GM12878 (cell line): ENCODE measurements around the gene PRDM16. TPM values are rescaled to one million over a fixed set of nuclear protein-coding genes. Genes with fewer than 3 reads are reported as not detected.

ENCODE experiments used
- ATAC-seq: fragments of 200-7000 bp; cut with Tn5 transposase; 3 replicates; pipeline ENCODE4 v1.9.1; 2020; ENCODE audit warnings: mild to moderate bottlenecking, moderate library complexity
- BruUV-seq: library from RNA; stranded (reverse); fragments of 400-500 nt; replicated peaks from 2 replicates; lab custom pipeline; 2021; lab: Mats Ljungman, UMichigan
- CTCF ChIA-PET: fragments of 300-600 bp; sonication (Branson Sonifier 250); formaldehyde crosslinking; extraction: SDS; loops from one replicate; lab custom pipeline; 2021; ENCODE audit warnings: inconsistent platforms; lab: Yijun Ruan, JAX
- POLR2A ChIA-PET: fragments of 350-600 bp; formaldehyde crosslinking; extraction: SDS; loops from one replicate; lab custom pipeline; 2021; ENCODE audit warnings: inconsistent platforms; lab: Charles Lee
- RAD21 ChIA-PET: fragments of 300-600 bp; sonication (Branson Sonifier 250); formaldehyde crosslinking; loops from one replicate; lab custom pipeline; 2023; ENCODE audit warnings: antibody characterized with exemption; ENCODE audit not compliant: unreplicated experiment; lab: Charles Lee
- SMC1A ChIA-PET: fragments of 300-600 bp; sonication (Branson Sonifier 250); formaldehyde crosslinking; loops from one replicate; lab custom pipeline; 2023; ENCODE audit not compliant: unreplicated experiment, uncharacterized antibody; lab: Charles Lee
- DNase-seq: peaks from one replicate; pipeline ENCODE4 v3.0.0-alpha.2; 2011; ENCODE audit warnings: low read depth, low spot score
- FAIRE-seq: peaks from 3 replicates; lab custom pipeline; 2011; peaks lifted over from hg19 to GRCh38; lab: Jason Lieb, UNC
- H2AFZ ChIP-seq: 2 replicates; pipeline ENCODE4 v1.6.0; 2011; ENCODE audit warnings: low read depth, low read length, control low read depth; ENCODE audit not compliant: control insufficient read depth
- H3K27ac ChIP-seq: 2 replicates; pipeline ENCODE4 v1.5.1; 2011; ENCODE audit warnings: control low read depth; ENCODE audit not compliant: control insufficient read depth, insufficient read depth
- H3K27me3 ChIP-seq, 2 experiments: replicated peaks in 1 of 2; 2 replicates each; pipeline versions ENCODE4 v1.6.0 to v1.6.1; 2011; ENCODE audit warnings: low read length in 1 of 2; ENCODE audit not compliant: control insufficient read depth in 2 of 2, insufficient read depth in 2 of 2
- H3K36me3 ChIP-seq, 2 experiments: 2 replicates each; pipeline ENCODE4 v1.5.1; 2011; ENCODE audit warnings: low read length in 1 of 2; ENCODE audit not compliant: control insufficient read depth in 2 of 2, insufficient read depth in 2 of 2
- H3K4me1 ChIP-seq: 2 replicates; pipeline ENCODE4 v1.6.1; 2011; ENCODE audit warnings: mild to moderate bottlenecking, low read length, moderate library complexity, mixed read lengths; ENCODE audit not compliant: control insufficient read depth, insufficient read depth
- H3K4me2 ChIP-seq: 2 replicates; pipeline ENCODE4 v1.6.0; 2011; ENCODE audit warnings: control low read depth; ENCODE audit not compliant: control insufficient read depth, insufficient read depth
- H3K4me3 ChIP-seq: fragments of 200-600 bp; sonication (generic); 2 replicates; pipeline ENCODE4 v1.5.1; 2016
- H3K79me2 ChIP-seq: 2 replicates; pipeline ENCODE4 v1.6.0; 2011; ENCODE audit warnings: low read length; ENCODE audit not compliant: control insufficient read depth, insufficient read depth
- H3K9ac ChIP-seq: 2 replicates; pipeline ENCODE4 v1.8.0; 2011; ENCODE audit warnings: low read length, control low read depth, mixed read lengths; ENCODE audit not compliant: control insufficient read depth, insufficient read depth
- H3K9me3 ChIP-seq: replicated peaks from 3 replicates; pipeline ENCODE4 v1.5.1; 2011; ENCODE audit warnings: mild to moderate bottlenecking, low read length; ENCODE audit not compliant: control insufficient read depth, insufficient read depth
- H4K20me1 ChIP-seq: 2 replicates; pipeline ENCODE4 v1.6.0; 2011; ENCODE audit not compliant: control insufficient read depth, insufficient read depth
- CEBPZ ChIP-seq: fragments of 150-350 bp; IDR thresholded peaks from 2 replicates; pipeline ENCODE4 v1.6.1; 2016; ENCODE audit warnings: low read depth, low read length
- ELK1 ChIP-seq: IDR thresholded peaks from 2 replicates; pipeline ENCODE4 v1.6.1; 2012; ENCODE audit warnings: low read depth, low read length, improper control_type of control experiment
- FOS ChIP-seq: IDR thresholded peaks from 3 replicates; pipeline ENCODE4 v1.6.1; 2011; ENCODE audit warnings: borderline replicate concordance; ENCODE audit not compliant: insufficient read length; ENCODE audit errors: extremely low read depth
- NFYA ChIP-seq: IDR thresholded peaks from 2 replicates; pipeline ENCODE4 v1.6.1; 2011; ENCODE audit warnings: low read depth, mild to moderate bottlenecking, low read length, improper control_type of control experiment, borderline replicate concordance
- PKNOX1 ChIP-seq: fragments of 450-650 bp; IDR thresholded peaks from 2 replicates; pipeline ENCODE4 v1.6.1; 2016; ENCODE audit warnings: mild to moderate bottlenecking
- RELA ChIP-seq: fragments of 450-650 bp; IDR thresholded peaks from 2 replicates; pipeline ENCODE4 v1.8.0; 2014; ENCODE audit warnings: borderline replicate concordance; ENCODE audit not compliant: partially characterized antibody
- SREBF1 ChIP-seq: IDR thresholded peaks from 2 replicates; pipeline ENCODE4 v1.6.1; 2012; ENCODE audit warnings: mild to moderate bottlenecking, low read length
- SRF ChIP-seq, 2 experiments: IDR thresholded peaks; 2 replicates each; pipeline ENCODE4 v1.6.1; 2011; ENCODE audit warnings: low read depth in 2 of 2, low read length in 2 of 2, mild to moderate bottlenecking in 1 of 2, moderate library complexity in 1 of 2
- TAF1 ChIP-seq: IDR thresholded peaks from 2 replicates; pipeline ENCODE4 v1.6.1; 2011; ENCODE audit warnings: mild to moderate bottlenecking, low read depth, low read length, borderline replicate concordance
- USF1 ChIP-seq: IDR thresholded peaks from 2 replicates; pipeline ENCODE4 v1.6.1; 2011; ENCODE audit warnings: borderline replicate concordance, low read depth, mild to moderate bottlenecking, moderate library complexity, mixed read lengths, low read length; ENCODE audit not compliant: insufficient read depth; ENCODE audit errors: extremely low read length
- WGBS: methylation state at CpG from one replicate; pipeline ENCODE4 v1.1.6; 2016; ENCODE audit warnings: low lambda C conversion rate; ENCODE audit not compliant: insufficient replicate concordance, insufficient coverage; ENCODE audit errors: missing lambda C conversion rate; 5-methylcytosine and 5-hydroxymethylcytosine counted together
- in situ Hi-C: fragments of 300-500 bp; cut with MboI; formaldehyde crosslinking; loops from 9 replicates; pipeline ENCODE4 v1.14.3; 2018; ENCODE audit warnings: mixed read lengths
- intact Hi-C: fragments of 100-400 bp; cut with micrococcal nuclease; formaldehyde crosslinking; loops from one replicate; pipeline ENCODE4 v1.14.2; 2022; ENCODE audit not compliant: unreplicated experiment
- polyA plus RNA-seq, 11 experiments: library from polyadenylated mRNA; depleted of rRNA in 4 of 11; unstranded in 6 of 11; stranded (reverse) in 5 of 11; fragments of >200 nt; fragmentation: Nextera tagmentation in 4 of 11; fragmentation: Illumina TruSeq in 1 of 11; extraction: Ambion mirVana in 4 of 11; extraction: Trizol in 1 of 11; gene quantifications; 1 replicate in 1 of 11; 2 replicates in 10 of 11; pipeline versions ENCODE4 v1.2.1 to v1.2.3, GENCODE V29; 2011 to 2016; ENCODE audit warnings: inconsistent platforms in 2 of 11, missing spikeins in 2 of 11, low read depth in 1 of 11
- total RNA-seq, 4 experiments: library from RNA; depleted of rRNA in 3 of 4; stranded (reverse); fragments of >200 nt in 3 of 4; fragmentation: Illumina TruSeq in 1 of 4; extraction: Trizol in 1 of 4; gene quantifications; 2 replicates each; pipeline versions ENCODE4 v1.2.1 to v1.2.3, GENCODE V29; 2013 to 2021

The PRDM16 gene
- total and polyA plus RNA-seq, 10 of the 15 experiments (the other 5 are each of a cell fraction or from before 2014, with no cell fraction given), result 0.03 TPM; not detected in 9

DNA sequence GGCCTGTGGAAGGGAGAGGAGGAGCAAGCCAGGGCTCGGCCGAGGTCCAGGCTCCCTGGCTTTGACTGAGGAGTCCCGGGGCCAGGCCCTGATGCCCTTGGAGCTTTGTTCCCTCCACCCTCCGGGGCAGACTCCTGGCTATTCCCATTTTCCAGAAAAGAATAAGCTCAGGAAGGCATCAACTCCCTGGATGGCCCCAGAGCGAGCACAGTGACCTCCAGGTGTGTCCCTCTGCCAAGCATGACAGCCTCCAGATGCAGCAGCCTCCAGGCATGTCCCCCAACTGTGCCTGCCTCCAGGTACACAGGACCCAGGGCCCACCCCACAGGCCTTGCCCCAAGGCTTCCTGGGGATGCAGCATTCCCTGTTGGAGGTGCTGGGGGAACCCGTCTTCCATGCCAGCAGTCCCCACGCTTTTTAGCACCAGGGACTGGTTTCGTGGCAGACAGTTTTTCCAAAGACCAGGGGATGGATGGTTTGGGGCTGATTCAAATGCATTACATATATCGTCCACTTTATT, 369.7 kb downstream of the PRDM16 start:
- ChIA-PET POLR2A (no interaction called here), RAD21 (no interaction called here), CTCF (no interaction called here), SMC1A (no interaction called here)
- Histone ChIP-seq H2AFZ (no peak overlapping the region), H3K4me2 (no peak overlapping the region), H3K79me2 (no peaks in the 10 kb centered on the region), H3K9me3 (no peaks in the 10 kb centered on the region), H4K20me1 (no peaks in the 10 kb centered on the region), H3K4me3 (no peak overlapping the region), H3K9ac (no peak overlapping the region), H3K27ac (no peak overlapping the region), H3K4me1 (no peaks in the 10 kb centered on the region), H3K27me3 (peaks cover 0 to 4% of the 10 kb centered on the region in 2 experiments; a peak in 2 of 4 replicates), H3K36me3 (no peaks in the 10 kb centered on the region)
- ATAC-seq (no peak), FAIRE-seq (no peak), DNase-seq (no peak)
- in situ Hi-C loops, result loop anchor here (10.0 kb wide), 1 partner anchor 64 kb away; no protein-coding TSS in a partner anchor
- intact Hi-C loops, result no loop called here
- TF ChIP-seq FOS (no peak), PKNOX1 (no peak), SRF (IDR thresholded peaks at IDR 0.05; ENCODE audit: low read depth in 2 of 2, low read length in 2 of 2) (no peak), TAF1 (no peak), USF1 (no peak), RELA (no peak), CEBPZ (no peak), ELK1 (no peak), NFYA (no peak), SREBF1 (no peak)
- 37% methylated on average over 9 of the region's 9 CpGs for WGBS
- BruUV-seq, result no TSS peak
